HG02973 (cell line): Measurements from ENCODE around the gene FAR2.
"Not testable (repeated sequence)": the region's sequence is repeated elsewhere in the genome, so short reads cannot be mapped to it uniquely, and the experiment has no call there.

ENCODE experiments used
- ATAC-seq: cut with Tn5 transposase; IDR thresholded peaks from one replicate; pipeline ENCODE4 v1.9.1; 2021; ENCODE audit warnings: moderate library complexity; ENCODE audit not compliant: unreplicated experiment

Gene FAR2

GRCh38 chr12:29229937-29230336 lies 80.9 kb downstream of the FAR2 start:
- no peak for ATAC-seq

GRCh38 chr12:29230800-29231560 lies 81.9 kb downstream of the FAR2 start:
- no peak for ATAC-seq

- ATAC-seq, result no peak
Observed at GRCh38 chr12:29232086-29232485, 83.0 kb downstream of the FAR2 start.

- no peak for ATAC-seq
Observed at GRCh38 chr12:29234552-29234951, 85.5 kb downstream of the FAR2 start.

- ATAC-seq, result no peak
Observed at GRCh38 chr12:29234965-29235626, 86.0 kb downstream of the FAR2 start.

GRCh38 chr12:29238822-29239291 lies 89.8 kb downstream of the FAR2 start:
- ATAC-seq, result no peak

- no peak for ATAC-seq
Observed at GRCh38 chr12:29239336-29239735, 90.3 kb downstream of the FAR2 start.

GRCh38 chr12:29240441-29240840 lies 91.4 kb downstream of the FAR2 start:
- no peak for ATAC-seq

GRCh38 chr12:29241821-29242591 lies 92.9 kb downstream of the FAR2 start:
- peak; percentile 86 for ATAC-seq

GRCh38 chr12:29242921-29243431 lies 93.9 kb downstream of the FAR2 start:
- no peak for ATAC-seq

- ATAC-seq, result no peak
Observed at GRCh38 chr12:29244159-29244765, 95.2 kb downstream of the FAR2 start.

- ATAC-seq, result no peak
Observed at GRCh38 chr12:29245246-29245645, 96.2 kb downstream of the FAR2 start.

- ATAC-seq, result no peak
Observed at GRCh38 chr12:29249930-29250329, 100.9 kb downstream of the FAR2 start.

GRCh38 chr12:29253906-29254625 lies 105.0 kb downstream of the FAR2 start:
- ATAC-seq, result no peak

- no peak for ATAC-seq
Observed at GRCh38 chr12:29255042-29255441, 106.0 kb downstream of the FAR2 start.

GRCh38 chr12:29256598-29256997 lies 107.5 kb downstream of the FAR2 start:
- no peak for ATAC-seq

- ATAC-seq, result not testable (repeated sequence)
Observed at GRCh38 chr12:29257687-29258086, 108.6 kb downstream of the FAR2 start.

- no peak for ATAC-seq
Observed at GRCh38 chr12:29264424-29264823, 115.3 kb downstream of the FAR2 start.

- ATAC-seq, result no peak
Observed at GRCh38 chr12:29269706-29270408, 120.8 kb downstream of the FAR2 start.

GRCh38 chr12:29270446-29270845 lies 121.4 kb downstream of the FAR2 start:
- no peak for ATAC-seq
